Dermis blood vessel endothelial cell (primary cell): Measurements from ENCODE around the gene TAAR9. TPM values are rescaled to one million over a fixed set of nuclear protein-coding genes. Genes with fewer than 3 reads are reported as not detected.

Experiments
- total RNA-seq: library from RNA; depleted of rRNA; stranded (reverse); fragments of >200 nt; gene quantifications from 2 replicates; pipeline ENCODE4 v1.2.3, GENCODE V29; 2014

TAAR9 gene
- total RNA-seq, 1 donor from 2014 or later = not detected

Other genes starting within 250 kb of the TAAR9 start
- gene MOXD1, start 136.8 kb upstream of the TAAR9 start, total RNA-seq = 0.34 and 0.65 TPM in 2 replicates
- 55.1 and 58.9 TPM in 2 replicates for gene STX7, start 25.2 kb upstream of the TAAR9 start, total RNA-seq
- gene TAAR8, start 14.4 kb downstream of the TAAR9 start, total RNA-seq = not detected in 2 replicates
- gene TAAR6, start 32.0 kb downstream of the TAAR9 start, total RNA-seq = not detected in 2 replicates
- gene TAAR5, start 51.5 kb downstream of the TAAR9 start, total RNA-seq = not detected in 2 replicates
- not detected in 2 replicates for gene TAAR2, start 86.0 kb downstream of the TAAR9 start, total RNA-seq
- not detected in 2 replicates for gene TAAR1, start 120.9 kb downstream of the TAAR9 start, total RNA-seq
- gene VNN1, start 175.8 kb downstream of the TAAR9 start, total RNA-seq = not detected in 2 replicates
- gene VNN2, start 219.6 kb downstream of the TAAR9 start, total RNA-seq = not detected in 2 replicates